PC-3 (cell line): ENCODE data around the gene NSRP1. TPM values are rescaled to one million over a fixed set of nuclear protein-coding genes. Genes with fewer than 3 reads are reported as not detected.

Experiments used
- ATAC-seq: fragments of 200-7000 bp; cut with Tn5 transposase; 2 replicates; pipeline ENCODE4 v1.9.1; 2020; ENCODE audit warnings: mild to moderate bottlenecking, moderate library complexity
- BruUV-seq: library from RNA; stranded (reverse); fragments of 400-500 nt; replicated peaks from 2 replicates; lab custom pipeline; 2021; lab: Mats Ljungman, UMichigan
- CTCF ChIA-PET: fragments of 300-600 bp; sonication (Branson Sonifier 250); formaldehyde crosslinking; loops from one replicate; lab custom pipeline; 2022; ENCODE audit warnings: antibody characterized with exemption; lab: Charles Lee
- POLR2A ChIA-PET: fragments of 300-600 bp; sonication (Branson Sonifier 250); formaldehyde crosslinking; loops from one replicate; lab custom pipeline; 2022; ENCODE audit warnings: antibody characterized with exemption; ENCODE audit not compliant: unreplicated experiment; lab: Charles Lee
- DNase-seq: peaks from one replicate; pipeline ENCODE4 v3.0.0-alpha.2; 2015
- H2AFZ ChIP-seq: fragments of 300-600 bp; sonication (generic); 2 replicates; pipeline ENCODE4 v1.6.0; 2016; ENCODE audit warnings: antibody characterized with exemption, low read length
- H3F3A ChIP-seq: fragments of 300-600 bp; sonication (generic); one replicate; pipeline ENCODE4 v1.6.0; 2017; ENCODE audit warnings: antibody characterized with exemption, low read length, control low read depth, mild to moderate bottlenecking; ENCODE audit not compliant: unreplicated experiment
- H3K27ac ChIP-seq: fragments of 300-600 bp; sonication (generic); 2 replicates; pipeline ENCODE4 v1.5.1; 2016; ENCODE audit warnings: mild to moderate bottlenecking, low read length
- H3K27me3 ChIP-seq: fragments of 300-600 bp; sonication (generic); 2 replicates; pipeline ENCODE4 v1.6.1; 2016; ENCODE audit warnings: low read length, mixed read lengths
- H3K36me3 ChIP-seq: fragments of 300-600 bp; sonication (generic); 2 replicates; pipeline ENCODE4 v1.6.1; 2016; ENCODE audit warnings: low read depth, mixed run types, low read length, mixed read lengths
- H3K4me1 ChIP-seq: fragments of 300-600 bp; sonication (generic); 2 replicates; pipeline ENCODE4 v1.5.1; 2016; ENCODE audit warnings: low read length; ENCODE audit not compliant: insufficient read depth
- H3K4me2 ChIP-seq: fragments of 300-600 bp; sonication (generic); 2 replicates; pipeline ENCODE4 v1.6.0; 2016; ENCODE audit warnings: low read length
- H3K4me3 ChIP-seq: fragments of 300-600 bp; sonication (generic); 2 replicates; pipeline ENCODE4 v1.5.1; 2016; ENCODE audit warnings: mild to moderate bottlenecking, low read length, mixed read lengths
- H3K79me2 ChIP-seq: fragments of 300-600 bp; sonication (generic); 2 replicates; pipeline ENCODE4 v1.6.1; 2017; ENCODE audit warnings: low read length, mixed read lengths
- H3K9ac ChIP-seq: fragments of 300-600 bp; sonication (generic); 2 replicates; pipeline ENCODE4 v1.6.0; 2016; ENCODE audit warnings: mild to moderate bottlenecking, low read length
- H3K9me2 ChIP-seq: fragments of 300-600 bp; sonication (generic); replicated peaks from 2 replicates; pipeline ENCODE4 v1.6.1; 2016; ENCODE audit warnings: mixed run types, low read length, mixed read lengths
- H3K9me3 ChIP-seq: fragments of 300-600 bp; sonication (generic); 2 replicates; pipeline ENCODE4 v1.6.1; 2016; ENCODE audit warnings: low read length, mixed read lengths
- H4K20me1 ChIP-seq: fragments of 300-600 bp; sonication (generic); 2 replicates; pipeline ENCODE4 v1.6.1; 2016; ENCODE audit warnings: low read length, mixed read lengths
- EZH2 ChIP-seq: fragments of 300-600 bp; sonication (generic); IDR thresholded peaks from one replicate; pipeline ENCODE4 v1.6.1; 2017; ENCODE audit warnings: antibody characterized with exemption, mild to moderate bottlenecking, low read length; ENCODE audit not compliant: unreplicated experiment
- EZH2phosphoT487 ChIP-seq: fragments of 300-600 bp; sonication (generic); IDR thresholded peaks from 2 replicates; pipeline ENCODE4 v1.6.1; 2018; ENCODE audit warnings: mild to moderate bottlenecking, antibody characterized with exemption, low read length, borderline replicate concordance
- intact Hi-C: fragments of 100-400 bp; cut with micrococcal nuclease; formaldehyde crosslinking; loops from 2 replicates; pipeline ENCODE4 v1.9.0; 2023
- total RNA-seq: library from RNA; depleted of rRNA; stranded (reverse); fragments of >200 nt; gene quantifications from 2 replicates; pipeline ENCODE4 v1.2.3, GENCODE V29; 2014
- TF ChIP-seq, protein P1 (sequence below): fragments of 300-600 bp; sonication (generic); conservative IDR thresholded peaks from 2 replicates; pipeline ENCODE4 v1.5.1; 2017; ENCODE audit warnings: antibody characterized with exemption, low read depth, mild to moderate bottlenecking, low read length

The NSRP1 gene
- total RNA-seq, 1 experiment from 2014 or later, result 6.4 TPM

- DNase-seq (no peak), ATAC-seq (no peak)
- H3K4me3 ChIP-seq, result no peak overlapping the region
- H3K9me3 ChIP-seq, result no peaks in the 10 kb centered on the region
- no TSS peak for BruUV-seq
- H3K9me2 ChIP-seq, result no peaks in the 10 kb centered on the region
- ChIA-PET CTCF (no interaction called here), POLR2A (no interaction called here)
- H3K36me3 ChIP-seq, result no peaks in the 10 kb centered on the region
- TF ChIP-seq, protein P1, sequence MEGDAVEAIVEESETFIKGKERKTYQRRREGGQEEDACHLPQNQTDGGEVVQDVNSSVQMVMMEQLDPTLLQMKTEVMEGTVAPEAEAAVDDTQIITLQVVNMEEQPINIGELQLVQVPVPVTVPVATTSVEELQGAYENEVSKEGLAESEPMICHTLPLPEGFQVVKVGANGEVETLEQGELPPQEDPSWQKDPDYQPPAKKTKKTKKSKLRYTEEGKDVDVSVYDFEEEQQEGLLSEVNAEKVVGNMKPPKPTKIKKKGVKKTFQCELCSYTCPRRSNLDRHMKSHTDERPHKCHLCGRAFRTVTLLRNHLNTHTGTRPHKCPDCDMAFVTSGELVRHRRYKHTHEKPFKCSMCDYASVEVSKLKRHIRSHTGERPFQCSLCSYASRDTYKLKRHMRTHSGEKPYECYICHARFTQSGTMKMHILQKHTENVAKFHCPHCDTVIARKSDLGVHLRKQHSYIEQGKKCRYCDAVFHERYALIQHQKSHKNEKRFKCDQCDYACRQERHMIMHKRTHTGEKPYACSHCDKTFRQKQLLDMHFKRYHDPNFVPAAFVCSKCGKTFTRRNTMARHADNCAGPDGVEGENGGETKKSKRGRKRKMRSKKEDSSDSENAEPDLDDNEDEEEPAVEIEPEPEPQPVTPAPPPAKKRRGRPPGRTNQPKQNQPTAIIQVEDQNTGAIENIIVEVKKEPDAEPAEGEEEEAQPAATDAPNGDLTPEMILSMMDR, result no peak
- TF ChIP-seq EZH2, result no peak
- no peak for TF ChIP-seq EZH2phosphoT487
- H3K79me2 ChIP-seq, result no peaks in the 10 kb centered on the region
- H3K27ac ChIP-seq, result no peak overlapping the region
- no peak overlapping the region for H2AFZ ChIP-seq
- intact Hi-C loops, result no loop called here
- H3K4me2 ChIP-seq, result no peak overlapping the region
- no peaks in the 10 kb centered on the region for H3K27me3 ChIP-seq
- no peaks in the 10 kb centered on the region for H3F3A ChIP-seq
- no peaks in the 10 kb centered on the region for H4K20me1 ChIP-seq
- no peak overlapping the region for H3K9ac ChIP-seq
- H3K4me1 ChIP-seq, result no peaks in the 10 kb centered on the region
Measured at GRCh38 chr17:30219833-30220232, 103.2 kb downstream of the NSRP1 start.

DNA sequence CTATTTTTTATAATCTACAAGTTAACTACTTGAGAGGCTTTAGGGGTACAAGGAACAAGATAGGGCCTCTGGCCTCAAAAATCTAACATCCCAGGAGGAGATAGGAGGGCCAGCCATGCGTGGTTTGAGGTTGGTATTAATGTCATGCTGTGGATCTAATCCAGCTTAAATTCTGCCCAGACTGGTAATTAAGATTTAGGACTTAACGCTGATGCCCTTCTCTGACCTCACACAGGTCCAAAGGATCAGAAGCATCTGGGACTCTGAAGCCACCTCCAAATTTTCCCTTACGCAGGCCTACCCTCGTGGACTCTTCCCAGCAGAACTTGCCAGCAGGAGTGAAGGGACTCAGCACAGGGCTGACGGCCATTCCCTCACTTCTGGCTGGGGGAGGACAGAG lies 103.8 kb downstream of the NSRP1 start:
- Histone ChIP-seq H3K9me2 (no peaks in the 10 kb centered on the region), H2AFZ (no peak overlapping the region), H3K27ac (no peak overlapping the region), H3K9me3 (no peaks in the 10 kb centered on the region), H3K4me1 (no peaks in the 10 kb centered on the region), H3K4me2 (no peak overlapping the region), H4K20me1 (no peaks in the 10 kb centered on the region), H3K79me2 (no peaks in the 10 kb centered on the region), H3K27me3 (no peaks in the 10 kb centered on the region), H3F3A (no peaks in the 10 kb centered on the region), H3K9ac (no peak overlapping the region), H3K36me3 (no peaks in the 10 kb centered on the region), H3K4me3 (no peak overlapping the region)
- TF ChIP-seq EZH2 (no peak), EZH2phosphoT487 (no peak)
- TF ChIP-seq, protein P1, result no peak
- DNase-seq (no peak), ATAC-seq (no peak)
- ChIA-PET POLR2A (no interaction called here), CTCF (no interaction called here)
- intact Hi-C loops, result no loop called here
- no TSS peak for BruUV-seq

GRCh38 chr17:30221346-30221745 lies 104.7 kb downstream of the NSRP1 start:
- H3K27ac ChIP-seq, result no peak overlapping the region
- no peaks in the 10 kb centered on the region for H3K79me2 ChIP-seq
- ChIA-PET POLR2A (no interaction called here), CTCF (no interaction called here)
- no peaks in the 10 kb centered on the region for H3K27me3 ChIP-seq
- H4K20me1 ChIP-seq, result no peaks in the 10 kb centered on the region
- DNase-seq, result no peak
- no peaks in the 10 kb centered on the region for H3K36me3 ChIP-seq
- no peak overlapping the region for H3K4me2 ChIP-seq
- intact Hi-C loops, result no loop called here
- H3K9me2 ChIP-seq, result no peaks in the 10 kb centered on the region
- H3K4me1 ChIP-seq, result no peaks in the 10 kb centered on the region
- TF ChIP-seq, protein P1, result no peak
- no peak for TF ChIP-seq EZH2phosphoT487
- no peak for TF ChIP-seq EZH2
- H3K9me3 ChIP-seq, result no peaks in the 10 kb centered on the region
- BruUV-seq, result no TSS peak
- H3K9ac ChIP-seq, result no peak overlapping the region
- no peak for ATAC-seq
- H3K4me3 ChIP-seq, result no peak overlapping the region
- H3F3A ChIP-seq, result no peaks in the 10 kb centered on the region
- H2AFZ ChIP-seq, result no peak overlapping the region
